Breast epithelium (tissue), 3 donors: ENCODE data around the gene CCDC12.

ENCODE experiments used
- CTCF ChIP-seq, 3 donors: fragments of 450-650 bp; IDR thresholded peaks; one replicate each; pipeline ENCODE4 v1.5.1; 2016 to 2017; ENCODE audit warnings: antibody characterized with exemption in 3 of 3, mild to moderate bottlenecking in 3 of 3, moderate library complexity in 3 of 3
- POLR2A ChIP-seq: fragments of 450-650 bp; IDR thresholded peaks from one replicate; pipeline ENCODE4 v1.6.1; 2016; ENCODE audit warnings: antibody characterized with exemption, mild to moderate bottlenecking, moderate library complexity
- POLR2AphosphoS5 ChIP-seq, 3 donors: sonication (generic); formaldehyde crosslinking; IDR thresholded peaks; one replicate each; pipeline ENCODE4 v1.6.1; 2017; ENCODE audit warnings: antibody characterized with exemption in 3 of 3

DNA sequence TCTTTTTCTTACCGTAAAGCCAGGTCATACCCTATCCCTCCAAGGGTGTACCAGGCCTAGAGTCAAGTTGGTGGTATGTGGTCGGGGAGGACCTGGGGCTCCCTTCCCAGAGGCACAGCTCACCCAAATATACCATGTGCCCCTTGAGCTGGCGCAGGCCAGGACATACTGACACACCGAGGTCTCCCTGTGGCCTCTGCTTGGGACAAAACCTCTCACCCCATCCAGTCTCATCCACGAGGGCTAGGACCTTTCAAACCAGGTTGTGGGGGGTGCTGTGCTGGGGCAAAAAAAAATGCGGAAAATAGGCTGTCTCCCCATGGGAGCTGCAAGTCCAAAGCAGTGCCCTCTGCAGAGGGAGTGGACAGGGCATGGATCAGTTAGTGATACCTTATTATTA, 76.2 kb downstream of the CCDC12 start:
- TF ChIP-seq POLR2A (no peak), CTCF (IDR thresholded peaks at IDR 0.05) (no peak), POLR2AphosphoS5 (IDR thresholded peaks at IDR 0.05) (no peak)
